NOMO-1 treated with dmso at 0.1 percent for 144 hours (cell line): ENCODE results near the gene LAMTOR5.

Source experiments
- DNase-seq: peaks from one replicate; lab custom pipeline; 2025; ENCODE audit not compliant: unreplicated experiment; lab: John Stamatoyannopoulos, UW

LAMTOR5 gene

GRCh38 chr1:110390692-110391245 is 16.7 kb downstream of the LAMTOR5 start, which contains the start of gene SLC16A4:
TSS of gene SLC16A4 (minus strand) at chr1:110391026. CDS start at chr1:110389323, 1,703 bp downstream.
- no peak for DNase-seq

DNA sequence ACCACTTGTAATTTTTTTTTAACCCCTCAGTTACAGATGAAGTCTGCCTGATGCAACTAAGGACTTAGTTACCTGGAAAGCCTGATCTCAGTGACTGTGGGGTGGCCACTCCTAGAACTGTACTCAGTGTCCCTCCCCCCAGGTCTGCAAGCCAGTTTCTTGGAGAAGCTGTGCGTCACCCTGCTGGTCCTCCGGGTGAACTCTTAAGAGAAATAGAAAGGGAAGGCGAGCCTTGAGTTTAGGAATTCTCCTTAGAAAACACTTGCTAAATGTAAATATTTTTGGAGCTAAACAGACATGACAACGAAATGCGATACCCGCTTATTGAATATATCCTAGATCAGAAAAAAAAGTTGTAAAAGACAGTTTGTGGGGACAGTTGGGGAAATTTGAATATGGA is 17.4 kb downstream of the LAMTOR5 start:
- DNase-seq = no peak

GRCh38 chr1:110387048-110387754 is 20.3 kb downstream of the LAMTOR5 start:
- no peak for DNase-seq

DNA sequence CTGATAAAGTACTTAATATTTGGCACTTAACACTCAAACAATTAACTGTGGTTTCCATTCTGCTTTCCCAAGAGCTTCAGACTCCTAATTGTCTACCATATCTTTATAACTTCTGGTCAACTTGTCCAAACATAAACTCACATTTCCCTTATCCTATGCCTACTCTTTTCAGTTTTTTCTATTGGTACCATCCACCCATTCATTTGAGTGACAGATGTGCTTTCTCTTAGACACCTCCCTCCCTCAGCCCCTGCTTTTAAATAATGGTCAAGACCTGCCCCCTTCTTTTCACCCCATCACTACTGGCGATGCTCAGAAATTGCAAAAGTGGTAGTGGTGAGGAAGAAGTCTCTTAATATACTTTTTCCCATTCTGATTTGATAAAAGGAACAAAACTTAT is 22.1 kb downstream of the LAMTOR5 start:
- no peak for DNase-seq

- DNase-seq = peak; percentile 61
These were observed 22.7 kb downstream of the LAMTOR5 start for GRCh38 chr1:110384581-110385321.

DNA sequence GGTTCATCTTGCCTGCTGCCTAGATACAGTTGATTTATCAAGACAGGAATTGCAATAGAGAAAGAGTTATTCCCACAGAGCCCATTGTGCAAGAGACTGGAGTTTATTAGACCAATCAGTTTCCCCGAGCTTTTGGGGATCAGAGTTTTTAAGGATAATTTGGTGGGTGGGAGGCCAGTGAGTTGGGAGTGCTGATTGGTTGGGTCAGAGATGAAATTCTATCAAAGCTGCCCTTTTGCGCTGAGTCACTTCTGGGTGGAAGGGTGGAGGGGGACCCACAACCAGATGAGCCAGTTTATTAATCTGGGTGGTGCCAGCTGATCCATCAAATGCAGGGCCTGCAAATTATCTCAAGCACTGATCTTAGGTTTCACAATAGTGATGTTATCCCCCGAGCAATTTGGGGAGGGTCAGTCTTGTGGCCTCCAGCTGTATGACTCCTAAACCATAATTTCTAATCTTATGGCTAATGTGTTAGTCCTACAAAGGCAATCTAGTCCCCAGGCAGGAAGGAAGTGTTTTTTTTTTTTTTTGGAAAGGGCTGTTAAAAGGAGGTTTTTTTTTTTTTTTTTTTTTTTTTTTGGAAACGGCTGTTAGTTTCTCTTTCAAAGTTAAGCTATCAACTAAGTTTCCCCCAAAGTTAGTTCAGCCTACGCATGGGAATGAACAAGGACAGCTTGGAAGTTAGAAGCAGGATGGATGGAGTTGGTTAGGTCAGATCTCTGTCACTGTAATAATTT is 24.1 kb downstream of the LAMTOR5 start:
- DNase-seq = no peak

GRCh38 chr1:110380672-110381283 is 26.7 kb downstream of the LAMTOR5 start:
- peak; percentile 75 for DNase-seq

DNA sequence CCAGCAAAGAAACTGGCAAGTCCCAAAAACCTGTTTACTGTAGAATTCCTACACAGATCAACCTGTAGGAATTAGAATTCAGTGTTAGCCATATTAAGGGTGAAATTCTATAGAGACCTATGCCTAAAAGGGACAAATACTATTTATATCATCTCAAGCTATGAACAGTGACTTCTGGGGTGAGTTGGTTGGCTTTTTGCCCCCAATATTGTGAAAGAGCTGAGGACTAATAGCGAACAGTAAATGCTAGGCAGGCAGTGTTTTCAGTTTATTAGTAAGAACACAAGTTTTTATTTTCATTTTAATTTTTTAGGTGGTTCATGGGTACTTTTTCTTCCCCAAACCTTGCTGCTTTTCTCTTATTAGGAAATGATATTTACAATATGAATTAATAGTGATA is 32.0 kb downstream of the LAMTOR5 start:
- DNase-seq = no peak

- no peak for DNase-seq
These were observed 36.7 kb downstream of the LAMTOR5 start for GRCh38 chr1:110370827-110371226.

- no peak for DNase-seq
These were observed 43.3 kb downstream of the LAMTOR5 start for GRCh38 chr1:110364221-110364620.

DNA sequence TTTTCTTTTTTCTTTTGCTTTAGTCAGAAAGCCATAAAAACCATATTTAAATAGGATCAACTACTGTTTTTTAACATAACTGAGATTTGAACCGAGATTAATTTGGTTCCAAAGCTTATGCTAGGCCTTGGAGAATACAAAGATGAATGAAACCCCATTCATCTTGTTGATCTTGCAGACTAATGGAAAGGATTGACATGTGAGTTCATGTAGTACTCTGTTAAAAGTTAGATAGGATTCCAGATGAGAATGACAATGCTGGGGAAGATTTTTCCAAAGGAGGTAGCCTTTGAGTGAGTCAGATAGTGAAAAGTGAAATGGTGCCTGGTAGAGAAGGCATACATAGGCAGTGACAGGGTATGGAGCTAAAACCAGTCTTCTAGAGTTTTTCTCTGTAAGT is 45.6 kb downstream of the LAMTOR5 start:
- DNase-seq = no peak

GRCh38 chr1:110360431-110360830 is 47.1 kb downstream of the LAMTOR5 start:
- DNase-seq = peak; percentile 5

DNA sequence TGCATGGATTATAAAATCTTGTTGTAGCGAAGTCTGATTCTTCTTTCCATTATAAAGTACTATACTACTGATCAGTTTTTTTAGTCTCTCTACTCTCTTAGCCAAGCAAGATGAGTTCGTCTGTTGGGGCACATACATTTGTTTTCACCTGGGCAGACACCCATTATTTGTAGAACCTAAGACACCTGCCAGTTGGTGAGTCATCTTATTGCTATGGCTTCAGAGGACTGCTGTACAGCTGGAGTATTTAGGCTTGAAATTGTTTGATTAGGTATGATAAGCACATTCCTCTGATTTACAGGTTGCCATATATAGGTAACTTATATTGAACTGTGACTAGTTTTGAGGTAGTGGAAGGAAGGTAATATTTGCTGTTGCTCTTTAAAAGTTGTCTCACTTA is 51.1 kb downstream of the LAMTOR5 start:
- no peak for DNase-seq

GRCh38 chr1:110355321-110355720 is 52.2 kb downstream of the LAMTOR5 start:
- no peak for DNase-seq
